BLaER1 treated with 17β-estradiol and CSF1 and Interleukin-3, amounts not matched to agents 10 nM and 100 nM (cell line): ENCODE measurements around the gene DAPP1.

Experiments
- H3K27ac ChIP-seq, 11 experiments: shearing (Covaris generic); formaldehyde crosslinking; 2 replicates each; pipeline ENCODE4 v1.8.1; 2022
- H3K27me3 ChIP-seq, 11 experiments: shearing (Covaris generic); formaldehyde crosslinking; 2 replicates each; pipeline ENCODE4 v1.8.1; 2022
- H3K36me3 ChIP-seq, 11 experiments: shearing (Covaris generic); formaldehyde crosslinking; 2 replicates each; pipeline ENCODE4 v1.8.1; 2022
- H3K4me1 ChIP-seq, 10 experiments: shearing (Covaris generic); formaldehyde crosslinking; 2 replicates each; pipeline ENCODE4 v1.8.1; 2022
- H3K4me2 ChIP-seq, 11 experiments: shearing (Covaris generic); formaldehyde crosslinking; 2 replicates each; pipeline ENCODE4 v1.8.1; 2022
- H3K4me3 ChIP-seq, 10 experiments: shearing (Covaris generic); formaldehyde crosslinking; 2 replicates each; pipeline ENCODE4 v1.8.1; 2022
- H3K9ac ChIP-seq, 11 experiments: shearing (Covaris generic); formaldehyde crosslinking; 2 replicates each; pipeline ENCODE4 v1.8.1; 2022
- H3K9me3 ChIP-seq, 11 experiments: shearing (Covaris generic); formaldehyde crosslinking; replicated peaks in 1 of 11; 2 replicates each; pipeline ENCODE4 v1.8.1; 2022
- H4K20me1 ChIP-seq, 11 experiments: shearing (Covaris generic); formaldehyde crosslinking; 2 replicates each; pipeline ENCODE4 v1.8.1; 2022
- Cebpa-rat ChIP-seq, 11 experiments: shearing (Covaris generic); IDR thresholded peaks; 2 replicates each; pipeline ENCODE4 v1.8.1; 2022

Gene DAPP1

DNA sequence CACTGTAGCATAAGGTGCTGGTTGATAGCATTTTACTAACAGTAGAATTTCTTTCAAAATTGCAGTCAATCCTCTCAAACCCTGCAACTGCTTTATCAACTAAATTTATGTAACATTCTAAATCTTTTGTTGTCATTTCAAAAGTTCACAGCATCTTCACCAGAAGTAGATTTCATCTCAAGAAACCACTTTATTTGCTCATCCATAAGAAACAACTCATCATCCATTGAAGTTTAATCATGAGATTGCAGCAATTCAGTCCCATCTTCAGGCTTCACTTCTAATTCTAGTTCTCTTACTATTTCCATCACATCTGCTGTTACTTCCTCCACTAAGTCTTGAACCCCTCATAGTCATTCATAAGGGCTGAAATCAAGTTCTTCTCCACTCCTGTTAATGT, 55.9 kb downstream of the DAPP1 start:
- Histone ChIP-seq H4K20me1 (no peaks in the 10 kb centered on the region), H3K4me1 (no peaks in the 10 kb centered on the region), H3K27ac (no peak overlapping the region), H3K9ac (no peak overlapping the region), H3K9me3 (no peaks in the 10 kb centered on the region), H3K36me3 (peaks cover 2 to 52% (median 6%) of the 10 kb centered on the region in 11 experiments; a peak in 8 of 22 replicates), H3K4me2 (no peak overlapping the region), H3K27me3 (no peaks in the 10 kb centered on the region), H3K4me3 (no peak overlapping the region)
- TF ChIP-seq Cebpa-rat (IDR thresholded peaks at IDR 0.05), result no peak

- no peak for TF ChIP-seq Cebpa-rat (IDR thresholded peaks at IDR 0.05)
- H3K4me3 ChIP-seq, result no peak overlapping the region
- H3K9ac ChIP-seq, result no peak overlapping the region
- no peaks in the 10 kb centered on the region for H3K4me1 ChIP-seq
- peaks cover 25 to 55% (median 29%) of the 10 kb centered on the region in 11 experiments for H3K36me3 ChIP-seq
- H3K27me3 ChIP-seq, result no peaks in the 10 kb centered on the region
- H4K20me1 ChIP-seq, result peaks cover 0 to 4% (median 0%) of the 10 kb centered on the region in 11 experiments; a peak in 1 of 22 replicates
- H3K9me3 ChIP-seq, result no peaks in the 10 kb centered on the region
- H3K4me2 ChIP-seq, result no peak overlapping the region
- H3K27ac ChIP-seq, result no peak overlapping the region
Observed at GRCh38 chr4:99875071-99875470, 58.4 kb downstream of the DAPP1 start.

GRCh38 chr4:99876946-99877345, 60.3 kb downstream of the DAPP1 start:
- no peak overlapping the region for H3K4me2 ChIP-seq
- peaks cover 0 to 4% (median 0%) of the 10 kb centered on the region in 11 experiments; a peak in 1 of 22 replicates for H4K20me1 ChIP-seq
- TF ChIP-seq Cebpa-rat (IDR thresholded peaks at IDR 0.05), result no peak
- H3K9ac ChIP-seq, result no peak overlapping the region
- H3K4me3 ChIP-seq, result no peak overlapping the region
- no peaks in the 10 kb centered on the region for H3K4me1 ChIP-seq
- H3K9me3 ChIP-seq, result no peaks in the 10 kb centered on the region
- no peak overlapping the region for H3K27ac ChIP-seq
- H3K36me3 ChIP-seq, result peaks cover 44 to 64% (median 48%) of the 10 kb centered on the region in 11 experiments
- H3K27me3 ChIP-seq, result no peaks in the 10 kb centered on the region

GRCh38 chr4:99878604-99879003, 62.0 kb downstream of the DAPP1 start:
- H4K20me1 ChIP-seq, result peaks cover 0 to 4% (median 0%) of the 10 kb centered on the region in 11 experiments; a peak in 1 of 22 replicates
- no peak overlapping the region for H3K4me3 ChIP-seq
- no peak overlapping the region for H3K4me2 ChIP-seq
- no peak overlapping the region for H3K27ac ChIP-seq
- peaks cover 47 to 78% (median 56%) of the 10 kb centered on the region in 11 experiments for H3K36me3 ChIP-seq
- H3K27me3 ChIP-seq, result no peaks in the 10 kb centered on the region
- H3K9ac ChIP-seq, result no peak overlapping the region
- H3K4me1 ChIP-seq, result no peaks in the 10 kb centered on the region
- no peaks in the 10 kb centered on the region for H3K9me3 ChIP-seq
- TF ChIP-seq Cebpa-rat (IDR thresholded peaks at IDR 0.05), result no peak

GRCh38 chr4:99879458-99879857, 62.8 kb downstream of the DAPP1 start:
- no peak overlapping the region for H3K9ac ChIP-seq
- H3K9me3 ChIP-seq, result no peaks in the 10 kb centered on the region
- no peak overlapping the region for H3K27ac ChIP-seq
- H3K27me3 ChIP-seq, result no peaks in the 10 kb centered on the region
- TF ChIP-seq Cebpa-rat (IDR thresholded peaks at IDR 0.05), result 0 out of 22 replicates have a peak, but pooled peaks of 1 of the 11 experiments have one; percentile 12
- H3K4me1 ChIP-seq, result no peaks in the 10 kb centered on the region
- H3K4me3 ChIP-seq, result no peak overlapping the region
- no peak overlapping the region for H3K4me2 ChIP-seq
- H4K20me1 ChIP-seq, result peaks cover 0 to 4% (median 0%) of the 10 kb centered on the region in 11 experiments; a peak in 3 of 22 replicates
- H3K36me3 ChIP-seq, result peaks cover 52 to 87% (median 65%) of the 10 kb centered on the region in 11 experiments

GRCh38 chr4:99885063-99885664, 68.5 kb downstream of the DAPP1 start:
- TF ChIP-seq Cebpa-rat (IDR thresholded peaks at IDR 0.05), result no peak
- H3K4me3 ChIP-seq, result no peak overlapping the region
- peaks cover 35 to 91% (median 59%) of the 10 kb centered on the region in 11 experiments for H3K36me3 ChIP-seq
- H3K4me1 ChIP-seq, result peaks cover 0 to 14% (median 0%) of the 10 kb centered on the region in 10 experiments; a peak in 4 of 20 replicates
- H3K9ac ChIP-seq, result no peak overlapping the region; a peak in 1 of 22 replicates
- H3K9me3 ChIP-seq, result no peaks in the 10 kb centered on the region
- no peak overlapping the region for H3K4me2 ChIP-seq
- no peaks in the 10 kb centered on the region for H3K27me3 ChIP-seq
- H3K27ac ChIP-seq, result no peak overlapping the region; a peak in 1 of 22 replicates
- H4K20me1 ChIP-seq, result peaks cover 0 to 54% (median 13%) of the 10 kb centered on the region in 11 experiments; a peak in 10 of 22 replicates

- Histone ChIP-seq H3K27me3 (no peaks in the 10 kb centered on the region), H4K20me1 (peaks cover 0 to 59% (median 13%) of the 10 kb centered on the region in 11 experiments; a peak in 10 of 22 replicates), H3K9ac (no peak overlapping the region; a peak in 1 of 22 replicates), H3K4me3 (no peak overlapping the region), H3K4me1 (peaks cover 0 to 19% (median 0%) of the 10 kb centered on the region in 10 experiments; a peak in 4 of 20 replicates), H3K4me2 (no peak overlapping the region), H3K9me3 (no peaks in the 10 kb centered on the region), H3K36me3 (peaks cover 30 to 91% (median 54%) of the 10 kb centered on the region in 11 experiments), H3K27ac (no peak overlapping the region)
- TF ChIP-seq Cebpa-rat (IDR thresholded peaks at IDR 0.05), result no peak
Observed at GRCh38 chr4:99885687-99886086, 69.1 kb downstream of the DAPP1 start.

DNA sequence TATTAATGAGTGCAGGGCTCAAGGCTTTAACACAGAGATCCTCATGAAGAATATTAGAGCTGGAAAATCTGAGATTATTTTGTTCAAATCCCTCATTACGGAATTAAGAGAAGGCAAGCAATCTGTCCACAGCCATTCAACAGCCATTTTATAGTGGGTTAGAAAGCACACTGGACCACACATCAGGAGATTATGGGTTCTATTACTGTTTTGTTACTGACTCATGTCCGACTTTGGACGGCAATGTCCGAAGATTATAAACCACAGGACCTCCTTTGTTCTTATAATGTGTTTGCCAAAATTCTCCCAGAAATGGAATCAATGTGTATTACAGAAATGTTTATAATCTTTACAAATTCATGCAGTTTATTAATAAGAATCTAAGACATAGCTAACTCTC, 69.5 kb downstream of the DAPP1 start:
- H4K20me1 ChIP-seq, result peaks cover 0 to 64% (median 16%) of the 10 kb centered on the region in 11 experiments; a peak in 10 of 22 replicates
- H3K4me1 ChIP-seq, result peaks cover 0 to 23% (median under 1%) of the 10 kb centered on the region in 10 experiments; a peak in 9 of 20 replicates
- H3K4me3 ChIP-seq, result no peak overlapping the region
- no peak overlapping the region; a peak in 1 of 22 replicates for H3K9ac ChIP-seq
- no peak overlapping the region for H3K4me2 ChIP-seq
- H3K36me3 ChIP-seq, result peaks cover 29 to 91% (median 53%) of the 10 kb centered on the region in 11 experiments
- no peaks in the 10 kb centered on the region for H3K27me3 ChIP-seq
- no peaks in the 10 kb centered on the region for H3K9me3 ChIP-seq
- H3K27ac ChIP-seq, result no peak overlapping the region
- no peak for TF ChIP-seq Cebpa-rat (IDR thresholded peaks at IDR 0.05)

GRCh38 chr4:99887837-99888236, 71.2 kb downstream of the DAPP1 start:
- H3K9ac ChIP-seq, result peak overlapping the region in 1 of 11 experiments; percentile 40; a peak in 2 of 22 replicates
- no peaks in the 10 kb centered on the region for H3K9me3 ChIP-seq
- peaks cover 7 to 40% (median 12%) of the 10 kb centered on the region in 10 experiments for H3K4me1 ChIP-seq
- no peak overlapping the region for H3K27ac ChIP-seq
- H3K4me2 ChIP-seq, result no peak overlapping the region
- H4K20me1 ChIP-seq, result peaks cover 0 to 78% (median 22%) of the 10 kb centered on the region in 11 experiments; a peak in 10 of 22 replicates
- peaks cover 24 to 83% (median 49%) of the 10 kb centered on the region in 11 experiments; a peak in 20 of 22 replicates for H3K36me3 ChIP-seq
- H3K27me3 ChIP-seq, result no peaks in the 10 kb centered on the region
- H3K4me3 ChIP-seq, result no peak overlapping the region
- TF ChIP-seq Cebpa-rat (IDR thresholded peaks at IDR 0.05), result no peak
